Psoas muscle (tissue), 8 donors: Measurements from ENCODE around the gene BSG. TPM values are rescaled to one million over a fixed set of nuclear protein-coding genes. Genes with fewer than 3 reads are reported as not detected.

ENCODE experiments used
- ATAC-seq, 4 donors: fragments of 200-7000 bp; cut with Tn5 transposase; one replicate each; pipeline ENCODE4 v1.9.1; 2020; ENCODE audit warnings: moderate library complexity in 3 of 4, mild to moderate bottlenecking in 2 of 4
- DNase-seq, 2 donors: peaks; one replicate each; pipeline ENCODE4 v3.0.0-alpha.2; 2020
- H3K27ac ChIP-seq: fragments of 200-600 bp; one replicate; pipeline ENCODE4 v1.8.0; 2022
- H3K27me3 ChIP-seq, 3 donors: fragments of 200-600 bp in 1 of 3; one replicate each; pipeline versions ENCODE4 v1.6.1 to v1.8.0; 2013 to 2022; ENCODE audit warnings: low read length in 2 of 3, mild to moderate bottlenecking in 2 of 3, moderate library complexity in 1 of 3; ENCODE audit not compliant: insufficient read depth in 3 of 3
- H3K36me3 ChIP-seq, 2 donors: fragments of 200-600 bp in 1 of 2; one replicate each; pipeline versions ENCODE4 v1.6.1 to v1.8.0; 2013 to 2022; ENCODE audit warnings: low read depth in 1 of 2, mild to moderate bottlenecking in 1 of 2, moderate library complexity in 1 of 2; ENCODE audit not compliant: insufficient read depth in 1 of 2
- H3K4me1 ChIP-seq: fragments of 200-600 bp; one replicate; pipeline ENCODE4 v1.8.0; 2022
- H3K4me3 ChIP-seq: fragments of 200-600 bp; one replicate; pipeline ENCODE4 v1.8.0; 2022; ENCODE audit warnings: mild to moderate bottlenecking
- H3K9me3 ChIP-seq: fragments of 200-600 bp; one replicate; pipeline ENCODE4 v1.8.0; 2022
- CTCF ChIP-seq: fragments of 200-600 bp; IDR thresholded peaks from one replicate; pipeline ENCODE4 v1.8.0; 2022; ENCODE audit warnings: antibody characterized with exemption
- WGBS, 3 donors: extraction: QIAGEN DNeasy Blood & Tissue Kit; methylation state at CpG; one replicate each; pipeline versions ENCODE4 v1.1.6 to v1.1.7; 2013; 5-methylcytosine and 5-hydroxymethylcytosine counted together
- intact Hi-C, 2 donors: fragments of 100-400 bp; cut with DNase I; formaldehyde crosslinking; loops; one replicate each; pipeline versions ENCODE4 v1.11.0 to v1.14.2; 2022
- polyA plus RNA-seq, 3 donors: library from polyadenylated mRNA; stranded (reverse); fragments of 200-250 nt; gene quantifications; one replicate each; pipeline ENCODE4 v1.2.3, GENCODE V29; 2013
- total RNA-seq, 4 donors: library from RNA; stranded (reverse); fragmentation: NEBNext Ultra II Directional in 2 of 4; extraction: Animal tissue kit (Norgen Biotek cat#: 25700) in 2 of 4; gene quantifications; one replicate each; pipeline versions ENCODE4 v1.2.1 to v1.2.4, GENCODE V29; 2021 to 2023
- donor health status: healthy with polysubstance abuse.
- donor health status: DM: no; HTN: no; CAD: no; lungs with moderate emphysema.
- donor health status: Bipolar disorder and iron deficiency.
- donor health status: healthy.
- donor health status: DM: yes; HTN: yes; CAD: no.
- donor health status: DM: no; HTN: no; CAD: no.
- donor health status: DM: no; HTN: no; CAD: no.
- donor health status: DM: yes; HTN: yes; CAD: no.

BSG gene
- total and polyA plus RNA-seq, 7 donors: 172 to 381 (median 299) TPM

- WGBS, 3 donors: 81 to 85% (median 83%) methylated on average over 59 to 66 of the region's 66 CpGs
- Histone ChIP-seq H3K36me3 (peaks cover 4 to 48% of the 10 kb centered on the region in 2 donors), H3K27ac (peak overlapping the region; percentile 94)
Observed at GRCh38 chr19:577439-578392, 5.3 kb downstream of the BSG start.

GRCh38 chr19:579111-579841 lies 6.9 kb downstream of the BSG start:
- no peak for DNase-seq
- H3K36me3 ChIP-seq: peaks cover 4 to 54% of the 10 kb centered on the region in 2 donors
- H3K27me3 ChIP-seq: no peaks in the 10 kb centered on the region
- TF ChIP-seq CTCF: no peak
- H3K9me3 ChIP-seq: no peaks in the 10 kb centered on the region
- intact Hi-C loops: loop anchor here (5.0 to 10.0 kb wide), 3 partner anchors 48 to 826 kb away; partner anchors contain the start of genes DAZAP1 (in 1 of the 2), GAMT (in 1 of the 2) and POLRMT (in 1 of the 2)
- no peak for ATAC-seq
- H3K27ac ChIP-seq: peak overlapping the region; percentile 41
- H3K4me3 ChIP-seq: no peak overlapping the region
- 74 to 84% (median 83%) methylated on average over 46 of the region's 46 CpGs for WGBS, 3 donors
- H3K4me1 ChIP-seq: peaks cover 52% of the 10 kb centered on the region

More at GRCh38 chr19:577439-578392, 5.3 kb downstream of the BSG start:
- DNase-seq (no peak), ATAC-seq (no peak)
- Histone ChIP-seq H3K27me3 (no peaks in the 10 kb centered on the region), H3K9me3 (no peaks in the 10 kb centered on the region), H3K4me3 (peak overlapping the region; percentile 97), H3K4me1 (peaks cover 54% of the 10 kb centered on the region)
- TF ChIP-seq CTCF: no peak
- intact Hi-C loops: loop anchor here (5.0 to 10.0 kb wide), 3 partner anchors 50 to 827 kb away; partner anchors contain the start of genes DAZAP1 (in 1 of the 2), GAMT (in 1 of the 2) and POLRMT (in 1 of the 2)

- Histone ChIP-seq H3K9me3 (no peaks in the 10 kb centered on the region), H3K27me3 (no peaks in the 10 kb centered on the region), H3K4me1 (peaks cover 47% of the 10 kb centered on the region), H3K36me3 (peaks cover 4 to 54% of the 10 kb centered on the region in 2 donors), H3K4me3 (no peak overlapping the region), H3K27ac (no peak overlapping the region)
- no peak for TF ChIP-seq CTCF
- ATAC-seq: no peak
- intact Hi-C loops: loop anchor here (5.0 to 10.0 kb wide), 4 partner anchors 48 to 825 kb away; partner anchors contain the start of genes DAZAP1 (in 1 of the 2), GAMT (in 1 of the 2) and POLRMT (in 1 of the 2)
- WGBS, 3 donors: 74 to 90% (median 80%) methylated on average over 11 of the region's 11 CpGs
- DNase-seq: no peak
Observed at GRCh38 chr19:579842-580155, 7.4 kb downstream of the BSG start.

- H3K27ac ChIP-seq: no peak overlapping the region
- H3K36me3 ChIP-seq: peaks cover 4 to 54% of the 10 kb centered on the region in 2 donors
- H3K4me3 ChIP-seq: no peak overlapping the region
- H3K27me3 ChIP-seq: no peaks in the 10 kb centered on the region
- peaks cover 44% of the 10 kb centered on the region for H3K4me1 ChIP-seq
- no peak for ATAC-seq
- DNase-seq: no peak
- 81 to 84% (median 82%) methylated on average over 22 of the region's 22 CpGs for WGBS, 3 donors
- intact Hi-C loops: loop anchor here in 1 of 2 donors (10.0 kb wide), 1 partner anchor 154 kb away; no protein-coding TSS in a partner anchor
- TF ChIP-seq CTCF: no peak
- no peaks in the 10 kb centered on the region for H3K9me3 ChIP-seq
Observed at GRCh38 chr19:580274-580835, 8.0 kb downstream of the BSG start.
